ENCODE data around the gene RAI14.

DNA sequence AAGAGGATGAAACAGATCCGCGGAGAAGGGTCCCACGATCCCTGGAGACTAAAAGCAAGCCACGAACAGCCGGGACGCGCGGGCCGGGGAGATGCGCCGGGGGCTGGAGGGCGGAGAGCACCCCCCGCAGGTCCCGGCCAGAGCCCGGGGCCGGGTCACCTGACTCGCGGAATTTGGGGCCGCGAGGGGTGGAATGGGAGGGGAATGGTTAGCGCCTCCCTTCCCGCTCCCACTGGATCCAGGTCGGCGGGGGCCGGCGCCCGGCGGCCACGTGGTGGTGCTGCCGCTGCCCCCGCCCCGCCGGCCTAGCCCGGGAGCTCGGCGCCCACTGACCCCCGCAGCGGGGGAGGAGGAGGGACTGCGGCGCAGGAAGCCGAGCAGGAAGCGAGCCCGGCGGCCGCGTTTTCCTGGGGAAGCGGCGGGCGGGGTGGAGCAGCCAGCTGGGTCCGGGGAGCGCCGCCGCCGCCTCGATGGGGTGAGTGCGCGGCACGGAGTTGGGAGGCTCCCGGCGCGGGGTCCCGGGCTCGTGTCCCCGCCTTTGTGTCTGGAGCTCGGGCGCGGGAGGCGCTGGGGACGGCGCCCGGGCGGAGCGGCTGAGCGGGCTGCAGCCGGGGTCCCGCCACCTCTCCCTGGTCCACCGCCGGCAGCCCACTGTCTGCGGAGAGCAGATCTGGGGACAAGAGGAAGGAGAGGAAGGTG lies at the start of gene RAI14:
- TF ChIP-seq CTCF (IDR thresholded peaks at IDR 0.05) = no peak
- no peak for TF ChIP-seq POLR2A (IDR thresholded peaks at IDR 0.05)

Measured in testis (tissue), 2 donors.